ENCODE measurements around the gene CBLN1. TPM values are rescaled to one million over a fixed set of nuclear protein-coding genes. Genes with fewer than 3 reads are reported as not detected.

The CBLN1 gene
- total RNA-seq, 2 donors from 2014 or later, result 0.15 to 1.3 TPM

DNA sequence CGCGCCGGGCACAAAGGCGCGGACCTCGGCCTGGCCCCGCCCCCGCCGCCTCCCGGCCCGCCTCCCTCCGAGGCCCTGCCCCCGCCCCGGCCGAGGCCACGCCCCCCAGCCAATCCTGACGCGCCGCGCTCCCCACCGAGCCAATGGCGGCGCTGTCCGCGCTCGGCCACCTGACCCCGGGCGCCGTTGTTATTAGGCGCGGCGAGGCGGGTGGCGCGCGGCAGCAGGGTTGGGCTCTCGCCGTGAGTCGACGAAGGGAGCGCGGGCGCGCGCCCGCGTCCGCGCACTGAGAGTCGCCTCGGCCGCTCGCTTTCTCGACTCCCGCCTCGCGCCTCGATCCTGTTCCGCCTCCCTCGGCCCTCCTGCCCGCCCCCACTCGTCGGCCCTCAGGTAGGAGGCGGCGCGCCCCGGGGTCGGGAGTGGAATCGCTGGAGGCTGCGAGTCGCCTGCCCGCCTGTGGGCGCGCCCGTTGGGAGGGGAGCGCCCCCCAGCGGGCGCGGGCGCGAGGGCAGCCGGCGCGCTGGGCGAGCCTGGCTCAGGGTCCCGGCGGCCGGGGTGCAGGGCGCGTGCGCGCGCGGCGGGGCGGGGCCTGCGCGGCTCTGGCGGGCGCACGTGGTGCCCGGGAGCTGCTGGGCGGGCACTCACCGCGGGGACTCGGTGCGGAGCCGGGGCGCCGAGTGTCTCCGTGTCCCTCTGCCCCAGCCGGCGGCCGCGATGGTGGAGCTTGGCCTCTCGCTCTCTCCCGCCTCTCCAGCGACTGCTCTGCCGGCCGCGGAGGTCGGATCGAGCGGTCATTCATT, 405 bp upstream of the CBLN1 start:
- peaks cover 33% of the 10 kb centered on the region for H3K4me1 Mint-ChIP-seq
- peaks cover 91% of the 10 kb centered on the region for H3K27me3 Mint-ChIP-seq (ENCODE audit: insufficient read depth)

GRCh38 chr16:49280841-49281371, 732 bp downstream of the CBLN1 start:
- Mint-ChIP-seq H3K9me3 (no peaks in the 10 kb centered on the region), H3K27ac (no peak overlapping the region), H3K4me1 (peaks cover 33% of the 10 kb centered on the region), H3K4me3 (peak overlapping the region; percentile 53), H3K27me3 (ENCODE audit: insufficient read depth) (peaks cover 93% of the 10 kb centered on the region), H3K36me3 (ENCODE audit: low read depth) (no peaks in the 10 kb centered on the region)
- Histone ChIP-seq H3K27ac (ENCODE audit: low read depth, low read length) (no peak overlapping the region), H3K9me3 (ENCODE audit: control insufficient read depth, low read length) (no peaks in the 10 kb centered on the region), H3K9ac (ENCODE audit: extremely low read depth, low read length, poor library complexity, severe bottlenecking) (no peak overlapping the region), H3K27me3 (ENCODE audit: control insufficient read depth, insufficient read depth, low read length, poor library complexity, severe bottlenecking) (peaks cover 89% of the 10 kb centered on the region), H3K4me3 (ENCODE audit: low read length) (peak overlapping the region; percentile 50), H3K36me3 (ENCODE audit: control insufficient read depth, insufficient read depth, low read length) (no peaks in the 10 kb centered on the region), H3K4me1 (ENCODE audit: control insufficient read depth, insufficient read depth, low read length) (peaks cover 11% of the 10 kb centered on the region)
- WGBS, 2 experiments (ENCODE audit: insufficient coverage in 1 of 2, insufficient read length in 1 of 2), result 0 to 1% methylated on average over 7 to 37 of the region's 37 CpGs
- no peak for TF ChIP-seq CTCF (conservative IDR thresholded peaks at IDR 0.05)
- DNase-seq, result no peak

More for the DNA sequence above, 405 bp upstream of the CBLN1 start:
- H3K4me1 ChIP-seq (ENCODE audit: control insufficient read depth, insufficient read depth, low read length), result peaks cover 11% of the 10 kb centered on the region
- Mint-ChIP-seq H3K27ac (no peak overlapping the region), H3K4me3 (peak overlapping the region; percentile 53), H3K36me3 (ENCODE audit: low read depth) (no peaks in the 10 kb centered on the region), H3K9me3 (no peaks in the 10 kb centered on the region)
- no peaks in the 10 kb centered on the region for H3K9me3 ChIP-seq (ENCODE audit: control insufficient read depth, low read length)
- no peak overlapping the region for H3K9ac ChIP-seq (ENCODE audit: extremely low read depth, low read length, poor library complexity, severe bottlenecking)
- peak; percentile 81 for TF ChIP-seq CTCF (conservative IDR thresholded peaks at IDR 0.05)
- H3K4me3 ChIP-seq (ENCODE audit: low read length), result peak overlapping the region; percentile 74
- H3K27me3 ChIP-seq (ENCODE audit: control insufficient read depth, insufficient read depth, low read length, poor library complexity, severe bottlenecking), result peaks cover 87% of the 10 kb centered on the region
- peak overlapping the region; percentile 38 for H3K27ac ChIP-seq (ENCODE audit: low read depth, low read length)
- peak; percentile 96 for DNase-seq
- no peaks in the 10 kb centered on the region for H3K36me3 ChIP-seq (ENCODE audit: control insufficient read depth, insufficient read depth, low read length)
- 0% methylated on average over 8 to 121 of the region's 124 CpGs for WGBS, 2 experiments (ENCODE audit: insufficient coverage in 1 of 2, insufficient read length in 1 of 2)

GRCh38 chr16:49280105-49280741, 1.4 kb downstream of the CBLN1 start:
- Mint-ChIP-seq H3K27me3 (ENCODE audit: insufficient read depth) (peaks cover 93% of the 10 kb centered on the region), H3K4me3 (peak overlapping the region; percentile 53), H3K9me3 (no peaks in the 10 kb centered on the region), H3K36me3 (ENCODE audit: low read depth) (no peaks in the 10 kb centered on the region), H3K27ac (no peak overlapping the region), H3K4me1 (peaks cover 33% of the 10 kb centered on the region)
- peak; percentile 89 for DNase-seq
- Histone ChIP-seq H3K36me3 (ENCODE audit: control insufficient read depth, insufficient read depth, low read length) (no peaks in the 10 kb centered on the region), H3K27ac (ENCODE audit: low read depth, low read length) (no peak overlapping the region), H3K4me3 (ENCODE audit: low read length) (peak overlapping the region; percentile 50), H3K27me3 (ENCODE audit: control insufficient read depth, insufficient read depth, low read length, poor library complexity, severe bottlenecking) (peaks cover 89% of the 10 kb centered on the region), H3K9ac (ENCODE audit: extremely low read depth, low read length, poor library complexity, severe bottlenecking) (no peak overlapping the region), H3K9me3 (ENCODE audit: control insufficient read depth, low read length) (no peaks in the 10 kb centered on the region), H3K4me1 (ENCODE audit: control insufficient read depth, insufficient read depth, low read length) (peaks cover 11% of the 10 kb centered on the region)
- no peak for TF ChIP-seq CTCF (conservative IDR thresholded peaks at IDR 0.05)
- WGBS, 2 experiments (ENCODE audit: insufficient coverage in 1 of 2, insufficient read length in 1 of 2), result 1 to 2% methylated on average over 9 to 39 of the region's 39 CpGs
